ENCODE measurements around the gene CHRNE. TPM values are rescaled to one million over a fixed set of nuclear protein-coding genes. Genes with fewer than 3 reads are reported as not detected.

Gene CHRNE
- total RNA-seq, 6 experiments from 2014 or later, result 0.07 to 0.15 (median 0.07) TPM; not detected in 3

DNA sequence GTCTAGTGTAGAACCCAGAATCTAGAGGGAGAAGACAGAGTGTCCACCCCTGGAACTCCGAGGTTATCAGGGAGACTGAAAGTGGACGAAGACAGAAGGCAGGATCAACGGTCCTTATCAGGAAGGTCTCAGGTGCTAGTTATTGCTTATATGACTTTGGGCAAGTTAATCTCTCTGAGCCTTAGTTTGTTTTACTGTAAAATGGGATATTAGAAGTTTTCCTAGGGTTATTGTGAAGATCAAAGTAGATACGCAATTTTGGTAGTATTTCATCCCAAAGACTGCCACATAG, 38.4 kb upstream of the CHRNE start:
- peak overlapping the region; percentile 100 for H3K27ac Mint-ChIP-seq
- DNase-seq, result no peak
- no peaks in the 10 kb centered on the region for H3K9me3 Mint-ChIP-seq
- TF ChIP-seq CTCF (IDR thresholded peaks at IDR 0.05), result no peak
- H3K36me3 Mint-ChIP-seq (ENCODE audit: low read depth), result peaks cover 57% of the 10 kb centered on the region
- H3K27me3 Mint-ChIP-seq (ENCODE audit: insufficient read depth), result peaks cover 11% of the 10 kb centered on the region
- peak overlapping the region; percentile 95 for H3K4me3 Mint-ChIP-seq
- H3K4me1 Mint-ChIP-seq (ENCODE audit: low read depth), result peaks cover 66% of the 10 kb centered on the region

GRCh38 chr17:4940555-4941318, 37.8 kb upstream of the CHRNE start:
- Mint-ChIP-seq H3K4me1 (ENCODE audit: low read depth) (peaks cover 61% of the 10 kb centered on the region), H3K9me3 (no peaks in the 10 kb centered on the region), H3K27me3 (ENCODE audit: insufficient read depth) (peaks cover 9% of the 10 kb centered on the region), H3K27ac (peak overlapping the region; percentile 100), H3K4me3 (peak overlapping the region; percentile 95), H3K36me3 (ENCODE audit: low read depth) (peaks cover 56% of the 10 kb centered on the region)
- DNase-seq, result no peak
- no peak for TF ChIP-seq CTCF (IDR thresholded peaks at IDR 0.05)

GRCh38 chr17:4939796-4940554, 37.1 kb upstream of the CHRNE start, which contains the start of the genes RNF167 and SLC25A11:
TSS of gene RNF167 (plus strand) at chr17:4940268. CDS start at chr17:4940910, 642 bp downstream.
TSS of gene SLC25A11 (minus strand) at chr17:4940046. CDS start at chr17:4939910, 136 bp downstream.
- Mint-ChIP-seq H3K9me3 (no peaks in the 10 kb centered on the region), H3K4me3 (peak within 1 kb of the TSS; percentile 95), H3K4me1 (ENCODE audit: low read depth) (peaks cover 53% of the 10 kb centered on the region), H3K36me3 (ENCODE audit: low read depth) (peaks cover 48% of the 10 kb centered on the region), H3K27me3 (ENCODE audit: insufficient read depth) (peaks cover 6% of the 10 kb centered on the region), H3K27ac (peak within 1 kb of the TSS; percentile 100)
- no peak for TF ChIP-seq CTCF (IDR thresholded peaks at IDR 0.05)
- DNase-seq, result peak; percentile 100

- H3K27ac Mint-ChIP-seq, result peak overlapping the region; percentile 100
- no peak for DNase-seq
- no peaks in the 10 kb centered on the region for H3K9me3 Mint-ChIP-seq
- peaks cover 43% of the 10 kb centered on the region for H3K36me3 Mint-ChIP-seq (ENCODE audit: low read depth)
- peaks cover 6% of the 10 kb centered on the region for H3K27me3 Mint-ChIP-seq (ENCODE audit: insufficient read depth)
- TF ChIP-seq CTCF (IDR thresholded peaks at IDR 0.05), result no peak; the same call in 1 of the 2 replicates
- peak overlapping the region; percentile 95 for H3K4me3 Mint-ChIP-seq
- peaks cover 51% of the 10 kb centered on the region for H3K4me1 Mint-ChIP-seq (ENCODE audit: low read depth)
These were observed 36.6 kb upstream of the CHRNE start for GRCh38 chr17:4939546-4939795.

DNA sequence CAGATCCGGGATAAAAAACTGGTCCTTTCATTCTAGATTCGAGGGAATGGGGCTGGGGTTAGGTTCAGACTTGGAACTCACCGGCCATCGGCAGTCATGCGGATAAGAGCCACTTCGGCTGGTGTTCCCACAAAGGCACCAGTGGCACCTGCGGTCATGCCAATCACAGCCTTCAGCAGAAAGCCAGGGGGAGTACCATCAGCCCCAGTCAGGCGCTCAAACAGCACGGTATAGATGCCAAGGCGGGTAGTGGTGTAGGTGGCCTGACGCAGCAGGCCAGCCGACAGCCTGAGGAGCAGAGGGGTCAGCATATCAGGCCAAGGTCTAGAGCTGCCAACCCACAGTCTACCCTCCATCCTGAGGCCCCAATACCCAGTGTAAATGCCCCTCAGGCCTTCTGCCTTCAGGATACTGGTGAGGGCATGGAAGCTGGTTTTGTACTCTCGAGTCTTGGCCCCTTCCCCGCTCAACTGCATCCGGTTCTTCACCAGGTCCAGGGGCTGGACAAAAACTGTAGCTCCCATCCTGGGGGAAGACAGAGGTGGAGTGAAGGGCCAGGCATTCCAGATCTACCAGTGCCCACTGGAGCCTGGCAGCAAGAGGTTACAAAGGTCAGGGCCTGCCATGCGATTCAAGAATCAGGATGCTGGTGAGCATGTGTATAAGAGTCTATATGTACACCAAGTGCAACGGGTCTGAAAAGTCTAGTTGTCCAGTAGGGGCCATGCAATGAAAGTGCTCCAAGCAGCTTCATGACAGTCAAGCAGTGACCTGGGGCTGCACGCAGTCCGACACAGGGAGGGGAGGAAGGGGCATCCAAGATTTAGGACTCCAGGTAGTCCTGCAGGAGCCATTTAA, 36.0 kb upstream of the CHRNE start:
- Mint-ChIP-seq H3K36me3 (ENCODE audit: low read depth) (peaks cover 37% of the 10 kb centered on the region), H3K4me3 (peak overlapping the region; percentile 95), H3K27me3 (ENCODE audit: insufficient read depth) (peaks cover 8% of the 10 kb centered on the region), H3K4me1 (ENCODE audit: low read depth) (peaks cover 51% of the 10 kb centered on the region), H3K27ac (peak overlapping the region; percentile 100), H3K9me3 (no peaks in the 10 kb centered on the region)
- TF ChIP-seq CTCF (IDR thresholded peaks at IDR 0.05), result no peak
- no peak for DNase-seq

Measured in HFFc6 (cell line).